ENCODE data around the gene CLASP1. TPM values are rescaled to one million over a fixed set of nuclear protein-coding genes. Genes with fewer than 3 reads are reported as not detected.

CLASP1 gene
- total RNA-seq, 1 donor from 2014 or later, result 54.1 TPM

DNA sequence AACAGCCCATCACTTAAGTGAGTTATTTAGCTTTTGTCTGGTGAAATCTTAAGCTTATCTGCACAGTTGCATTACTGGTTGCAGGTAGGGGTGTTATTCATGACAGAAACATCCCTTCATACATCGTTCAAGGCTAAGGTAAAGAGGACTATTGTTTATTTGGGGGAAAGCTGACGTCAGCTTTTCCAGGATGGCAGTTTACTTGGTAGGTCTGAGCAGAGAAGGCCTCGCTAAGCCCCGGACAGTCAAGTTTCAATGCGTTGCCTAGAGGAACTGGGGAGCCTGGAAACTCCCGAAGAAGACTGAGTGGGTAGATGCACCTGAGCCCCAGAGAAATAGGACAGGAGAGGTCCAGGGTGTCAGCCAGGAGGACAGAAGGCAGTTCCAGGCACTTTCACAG lies 116.4 kb downstream of the CLASP1 start:
- peak; percentile 35 for DNase-seq (ENCODE audit: low read depth)
- no peak for TF ChIP-seq CTCF (IDR thresholded peaks at IDR 0.05; ENCODE audit: insufficient read depth, low read length, poor library complexity, severe bottlenecking)
- Histone ChIP-seq H3K27me3 (ENCODE audit: control insufficient read depth, insufficient read depth, low read length) (no peaks in the 10 kb centered on the region), H3K4me3 (ENCODE audit: low read depth, low read length) (no peak overlapping the region), H3K36me3 (ENCODE audit: control insufficient read depth, insufficient read depth, low read length) (no peaks in the 10 kb centered on the region)

DNA sequence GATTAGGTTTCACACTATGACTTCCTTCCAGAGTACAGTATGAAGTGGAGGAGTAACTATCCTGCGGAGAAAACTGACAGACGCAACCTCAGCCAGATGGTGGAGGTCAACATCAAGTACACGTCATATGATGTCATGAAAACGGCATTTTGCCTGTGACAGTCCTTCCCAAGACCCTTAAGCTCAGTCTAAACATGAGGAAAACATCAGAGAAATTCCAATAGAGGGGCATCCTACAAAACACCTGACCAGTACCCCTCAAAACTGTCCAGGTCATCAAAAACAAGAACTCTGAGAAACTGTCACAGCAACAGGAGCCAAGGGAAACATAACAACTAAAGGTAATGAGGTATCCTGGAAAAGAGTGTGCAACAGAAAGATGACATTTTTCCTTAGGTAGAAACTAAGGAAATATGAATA lies 116.9 kb downstream of the CLASP1 start:
- no peak for DNase-seq (ENCODE audit: low read depth)
- TF ChIP-seq CTCF (IDR thresholded peaks at IDR 0.05; ENCODE audit: insufficient read depth, low read length, poor library complexity, severe bottlenecking), result no peak
- no peaks in the 10 kb centered on the region for H3K36me3 ChIP-seq (ENCODE audit: control insufficient read depth, insufficient read depth, low read length)
- H3K4me3 ChIP-seq (ENCODE audit: low read depth, low read length), result no peak overlapping the region
- no peaks in the 10 kb centered on the region for H3K27me3 ChIP-seq (ENCODE audit: control insufficient read depth, insufficient read depth, low read length)

DNA sequence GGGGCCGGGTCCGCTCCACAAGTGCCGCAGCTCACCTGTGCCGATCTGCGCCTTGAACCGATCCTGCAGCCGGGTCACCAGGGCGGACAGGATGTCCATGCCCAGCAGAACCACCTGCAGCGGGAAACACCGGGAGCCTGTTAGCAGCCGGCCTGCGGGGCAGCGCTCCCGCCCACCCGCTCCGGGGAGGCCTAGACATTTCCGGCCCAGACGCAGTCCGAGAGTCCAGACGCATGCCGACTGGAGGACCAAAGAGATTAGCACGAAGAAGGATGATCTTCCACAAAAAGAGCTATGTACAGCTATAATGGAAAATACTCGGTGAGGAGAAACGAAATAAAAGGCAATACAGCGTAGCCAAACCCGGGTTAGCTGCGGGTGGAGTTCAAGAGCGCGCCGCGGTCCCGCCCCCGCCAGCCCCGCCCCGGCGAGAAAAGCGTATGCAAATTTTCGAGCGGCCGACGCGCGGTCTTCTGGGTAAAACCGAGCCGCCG lies 119.0 kb downstream of the CLASP1 start:
- TF ChIP-seq CTCF (IDR thresholded peaks at IDR 0.05; ENCODE audit: insufficient read depth, low read length, poor library complexity, severe bottlenecking), result no peak
- Histone ChIP-seq H3K27me3 (ENCODE audit: control insufficient read depth, insufficient read depth, low read length) (no peaks in the 10 kb centered on the region), H3K36me3 (ENCODE audit: control insufficient read depth, insufficient read depth, low read length) (no peaks in the 10 kb centered on the region), H3K4me3 (ENCODE audit: low read depth, low read length) (peak overlapping the region; percentile 85)
- peak; percentile 28 for DNase-seq (ENCODE audit: low read depth)

GRCh38 chr2:121529439-121530211 lies 119.6 kb downstream of the CLASP1 start:
- no peak for TF ChIP-seq CTCF (IDR thresholded peaks at IDR 0.05; ENCODE audit: insufficient read depth, low read length, poor library complexity, severe bottlenecking)
- H3K4me3 ChIP-seq (ENCODE audit: low read depth, low read length), result peak overlapping the region; percentile 85
- no peaks in the 10 kb centered on the region for H3K27me3 ChIP-seq (ENCODE audit: control insufficient read depth, insufficient read depth, low read length)
- DNase-seq (ENCODE audit: low read depth), result no peak
- no peaks in the 10 kb centered on the region for H3K36me3 ChIP-seq (ENCODE audit: control insufficient read depth, insufficient read depth, low read length)

DNA sequence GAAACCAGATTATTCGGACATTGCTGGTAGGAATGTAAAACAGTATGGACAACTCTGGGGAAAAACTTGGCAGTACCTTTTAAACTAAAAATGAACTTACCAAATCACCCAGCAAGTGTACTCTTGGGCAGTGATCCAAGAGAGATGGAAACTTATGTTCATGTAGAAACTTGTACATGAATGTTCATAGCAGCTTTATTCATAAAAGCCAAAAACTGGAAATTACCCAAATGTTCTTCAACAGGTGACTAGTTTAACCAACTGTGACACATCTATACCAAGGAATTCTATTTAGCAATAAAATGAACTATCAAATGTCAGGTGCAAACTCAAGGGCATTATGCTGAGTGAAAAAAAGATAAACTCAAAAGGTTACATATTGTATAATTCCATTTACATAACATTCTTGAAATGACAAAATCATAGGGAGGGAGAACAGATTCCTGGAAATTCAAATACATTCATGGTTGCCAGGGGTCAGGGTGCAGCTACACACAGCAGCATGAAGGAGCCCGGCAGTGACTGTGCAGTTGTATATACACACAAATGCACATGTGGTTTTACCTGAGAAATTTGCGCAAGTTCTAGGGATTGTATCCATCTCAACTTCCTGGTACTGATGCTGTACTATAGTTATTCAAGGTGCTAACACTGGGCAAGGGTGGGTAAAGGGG lies 122.1 kb downstream of the CLASP1 start:
- no peak for DNase-seq (ENCODE audit: low read depth)
- Histone ChIP-seq H3K4me3 (ENCODE audit: low read depth, low read length) (no peak overlapping the region), H3K36me3 (ENCODE audit: control insufficient read depth, insufficient read depth, low read length) (no peaks in the 10 kb centered on the region), H3K27me3 (ENCODE audit: control insufficient read depth, insufficient read depth, low read length) (no peaks in the 10 kb centered on the region)
- no peak for TF ChIP-seq CTCF (IDR thresholded peaks at IDR 0.05; ENCODE audit: insufficient read depth, low read length, poor library complexity, severe bottlenecking)
